ENCODE measurements around the gene ARPC2.

GRCh38 chr2:218293715-218294429 is 76.9 kb downstream of the ARPC2 start:
- TF ChIP-seq, protein P1, sequence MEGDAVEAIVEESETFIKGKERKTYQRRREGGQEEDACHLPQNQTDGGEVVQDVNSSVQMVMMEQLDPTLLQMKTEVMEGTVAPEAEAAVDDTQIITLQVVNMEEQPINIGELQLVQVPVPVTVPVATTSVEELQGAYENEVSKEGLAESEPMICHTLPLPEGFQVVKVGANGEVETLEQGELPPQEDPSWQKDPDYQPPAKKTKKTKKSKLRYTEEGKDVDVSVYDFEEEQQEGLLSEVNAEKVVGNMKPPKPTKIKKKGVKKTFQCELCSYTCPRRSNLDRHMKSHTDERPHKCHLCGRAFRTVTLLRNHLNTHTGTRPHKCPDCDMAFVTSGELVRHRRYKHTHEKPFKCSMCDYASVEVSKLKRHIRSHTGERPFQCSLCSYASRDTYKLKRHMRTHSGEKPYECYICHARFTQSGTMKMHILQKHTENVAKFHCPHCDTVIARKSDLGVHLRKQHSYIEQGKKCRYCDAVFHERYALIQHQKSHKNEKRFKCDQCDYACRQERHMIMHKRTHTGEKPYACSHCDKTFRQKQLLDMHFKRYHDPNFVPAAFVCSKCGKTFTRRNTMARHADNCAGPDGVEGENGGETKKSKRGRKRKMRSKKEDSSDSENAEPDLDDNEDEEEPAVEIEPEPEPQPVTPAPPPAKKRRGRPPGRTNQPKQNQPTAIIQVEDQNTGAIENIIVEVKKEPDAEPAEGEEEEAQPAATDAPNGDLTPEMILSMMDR (conservative IDR thresholded peaks at IDR 0.05), result no peak
- no peak for TF ChIP-seq ZFX (IDR thresholded peaks at IDR 0.05)
